ENCODE measurements around the gene WNK2. TPM values are rescaled to one million over a fixed set of nuclear protein-coding genes. Genes with fewer than 3 reads are reported as not detected.

The WNK2 gene
- total and polyA plus RNA-seq, 12 donors = 1.1 to 17.6 (median 8.4) TPM

DNA sequence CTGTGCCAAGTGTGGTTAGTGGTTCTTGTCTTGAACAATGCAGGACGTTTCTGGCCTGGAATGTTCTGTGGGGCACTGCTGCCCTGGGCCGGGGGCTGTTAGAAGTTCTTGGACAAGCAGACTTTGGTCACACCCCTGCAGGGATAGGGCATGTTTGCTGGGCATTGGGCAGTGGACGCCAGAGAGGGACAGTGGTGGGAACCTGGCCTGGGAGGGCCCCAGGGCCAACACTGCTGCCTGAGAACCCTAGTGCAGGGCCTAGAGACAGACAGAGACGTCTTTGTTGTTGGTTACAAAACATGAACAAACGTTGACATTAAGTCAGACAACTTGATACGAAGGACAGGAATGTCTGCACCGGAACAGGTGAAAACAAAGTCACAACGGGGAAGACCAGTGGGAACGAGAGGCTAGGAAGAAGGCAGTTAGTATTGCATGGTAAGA lies 57.0 kb downstream of the WNK2 start:
- H3K4me1 ChIP-seq (replicated peaks in 1 of 2) = no peaks in the 10 kb centered on the region
- H3K9me3 ChIP-seq (replicated peaks in 1 of 3) = no peaks in the 10 kb centered on the region
- H3K4me3 ChIP-seq = no peak overlapping the region
- DNase-seq = no peak
- no peak for TF ChIP-seq POLR2A (IDR thresholded peaks at IDR 0.05)
- TF ChIP-seq, protein P1, sequence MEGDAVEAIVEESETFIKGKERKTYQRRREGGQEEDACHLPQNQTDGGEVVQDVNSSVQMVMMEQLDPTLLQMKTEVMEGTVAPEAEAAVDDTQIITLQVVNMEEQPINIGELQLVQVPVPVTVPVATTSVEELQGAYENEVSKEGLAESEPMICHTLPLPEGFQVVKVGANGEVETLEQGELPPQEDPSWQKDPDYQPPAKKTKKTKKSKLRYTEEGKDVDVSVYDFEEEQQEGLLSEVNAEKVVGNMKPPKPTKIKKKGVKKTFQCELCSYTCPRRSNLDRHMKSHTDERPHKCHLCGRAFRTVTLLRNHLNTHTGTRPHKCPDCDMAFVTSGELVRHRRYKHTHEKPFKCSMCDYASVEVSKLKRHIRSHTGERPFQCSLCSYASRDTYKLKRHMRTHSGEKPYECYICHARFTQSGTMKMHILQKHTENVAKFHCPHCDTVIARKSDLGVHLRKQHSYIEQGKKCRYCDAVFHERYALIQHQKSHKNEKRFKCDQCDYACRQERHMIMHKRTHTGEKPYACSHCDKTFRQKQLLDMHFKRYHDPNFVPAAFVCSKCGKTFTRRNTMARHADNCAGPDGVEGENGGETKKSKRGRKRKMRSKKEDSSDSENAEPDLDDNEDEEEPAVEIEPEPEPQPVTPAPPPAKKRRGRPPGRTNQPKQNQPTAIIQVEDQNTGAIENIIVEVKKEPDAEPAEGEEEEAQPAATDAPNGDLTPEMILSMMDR (IDR thresholded peaks at IDR 0.05) = no peak
- no peaks in the 10 kb centered on the region for H3K36me3 ChIP-seq (replicated peaks in 1 of 2)
- 81 to 92% (median 83%) methylated on average over 9 of the region's 9 CpGs for WGBS, 4 donors
- no peak overlapping the region for H3K27ac ChIP-seq
- intact Hi-C loops (cut with DNase I) = no loop called here
- no peaks in the 10 kb centered on the region for H3K27me3 ChIP-seq

DNA sequence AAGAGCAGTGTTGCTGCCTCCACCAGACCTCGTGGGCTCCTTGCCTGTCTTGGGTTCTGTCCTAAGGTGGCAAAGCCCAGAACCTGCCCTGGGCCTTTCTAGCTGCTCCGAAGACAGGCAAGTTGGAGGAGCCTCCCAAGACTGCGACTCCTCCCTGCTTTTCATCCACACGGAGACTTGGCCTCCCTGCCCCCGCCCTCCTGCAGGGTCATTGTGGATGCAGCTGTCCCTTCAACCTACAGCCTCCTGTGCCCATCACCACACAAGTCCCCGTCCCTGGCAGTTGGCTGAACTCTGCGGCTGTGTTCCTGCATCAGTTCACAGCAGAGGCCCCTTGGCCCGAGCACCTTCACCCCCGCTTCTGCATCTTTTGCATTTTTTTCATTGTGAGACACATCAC lies 59.2 kb downstream of the WNK2 start:
- H3K27ac ChIP-seq = no peak overlapping the region
- H3K4me3 ChIP-seq = no peak overlapping the region
- no peaks in the 10 kb centered on the region for H3K27me3 ChIP-seq
- no peak for DNase-seq
- TF ChIP-seq, protein P1 (IDR thresholded peaks at IDR 0.05) = no peak
- no peak for TF ChIP-seq POLR2A (IDR thresholded peaks at IDR 0.05)
- H3K4me1 ChIP-seq (replicated peaks in 1 of 2) = no peaks in the 10 kb centered on the region
- WGBS, 4 donors = 91 to 92% (median 91%) methylated on average over 9 of the region's 9 CpGs
- intact Hi-C loops (cut with DNase I) = no loop called here
- H3K36me3 ChIP-seq (replicated peaks in 1 of 2) = no peaks in the 10 kb centered on the region
- H3K9me3 ChIP-seq (replicated peaks in 1 of 3) = no peaks in the 10 kb centered on the region

DNA sequence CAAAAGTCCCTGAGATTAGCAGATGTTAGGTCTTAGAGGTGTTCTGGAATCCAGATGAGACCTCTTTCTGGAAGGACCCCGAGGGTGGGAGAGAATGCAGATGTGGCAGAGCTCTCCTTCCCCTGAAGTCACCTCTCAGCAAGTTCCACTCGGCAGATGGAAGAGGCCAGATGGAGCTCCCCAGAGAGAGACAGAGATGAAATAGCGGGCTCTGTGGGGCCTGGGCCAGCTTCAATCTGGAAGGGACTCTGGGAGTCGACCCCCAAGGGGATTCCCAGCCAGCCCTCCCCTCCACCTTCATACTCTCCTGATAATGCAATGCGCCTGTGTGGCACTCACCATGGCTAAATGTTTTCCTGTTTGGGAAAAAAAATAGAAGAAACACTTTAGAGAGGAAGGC lies 60.2 kb downstream of the WNK2 start:
- Histone ChIP-seq H3K27me3 (no peaks in the 10 kb centered on the region), H3K27ac (no peak overlapping the region), H3K36me3 (replicated peaks in 1 of 2) (no peaks in the 10 kb centered on the region), H3K9me3 (replicated peaks in 1 of 3) (no peaks in the 10 kb centered on the region), H3K4me1 (replicated peaks in 1 of 2) (no peaks in the 10 kb centered on the region), H3K4me3 (no peak overlapping the region)
- intact Hi-C loops (cut with DNase I) = no loop called here
- no peak for TF ChIP-seq POLR2A (IDR thresholded peaks at IDR 0.05)
- TF ChIP-seq, protein P1 (IDR thresholded peaks at IDR 0.05) = no peak
- 85 to 92% (median 89%) methylated on average over 5 of the region's 5 CpGs for WGBS, 4 donors
- DNase-seq = no peak

DNA sequence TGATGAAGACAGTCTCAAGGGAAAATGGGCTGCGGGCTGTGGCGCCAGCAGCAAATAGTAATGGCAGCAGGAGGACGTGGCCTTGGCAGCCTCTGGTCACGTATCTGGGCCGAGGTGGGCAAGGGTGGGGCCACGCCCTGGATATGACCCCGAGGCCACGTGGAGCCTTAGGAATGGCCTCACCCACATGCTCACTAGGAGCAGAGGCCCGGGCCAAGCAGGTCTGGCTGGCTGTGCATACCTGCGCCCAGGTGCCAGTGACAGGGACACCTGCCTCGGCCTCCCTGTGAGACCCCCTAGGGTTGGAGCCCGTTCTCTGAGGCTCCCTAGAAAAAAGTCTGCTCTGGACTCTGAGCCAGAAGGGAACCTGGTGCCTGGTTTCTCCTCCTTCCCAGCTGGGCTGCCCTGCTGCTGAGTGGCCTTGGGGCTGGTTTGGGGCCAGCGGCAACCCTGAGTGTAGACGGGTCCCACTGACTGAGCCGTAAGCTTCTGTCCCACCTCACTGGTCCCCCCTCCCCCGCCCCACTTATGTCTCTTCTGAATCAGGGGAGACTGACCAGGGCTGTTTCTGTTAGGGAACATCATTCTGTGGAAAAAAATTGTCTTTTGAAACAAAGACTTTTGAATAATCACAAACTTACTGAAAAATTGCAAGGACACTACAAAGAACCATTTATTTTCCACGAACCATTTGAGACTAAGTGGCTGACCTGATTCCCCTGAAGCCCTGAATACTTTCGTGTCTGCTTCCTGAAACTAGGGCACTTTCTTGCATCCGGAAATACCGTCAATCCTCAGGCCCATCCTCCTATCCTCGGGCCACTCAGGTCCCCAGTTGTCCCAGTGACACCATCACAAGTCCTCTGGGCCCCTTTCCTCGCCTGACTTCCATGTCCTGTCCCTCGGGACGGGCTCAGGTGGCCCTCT lies 60.8 kb downstream of the WNK2 start:
- no peaks in the 10 kb centered on the region for H3K4me1 ChIP-seq (replicated peaks in 1 of 2)
- no peak overlapping the region for H3K4me3 ChIP-seq
- no peaks in the 10 kb centered on the region for H3K9me3 ChIP-seq (replicated peaks in 1 of 3)
- intact Hi-C loops (cut with DNase I) = no loop called here
- 63 to 79% (median 74%) methylated on average over 18 to 24 of the region's 24 CpGs for WGBS, 4 donors
- no peaks in the 10 kb centered on the region for H3K36me3 ChIP-seq (replicated peaks in 1 of 2)
- no peaks in the 10 kb centered on the region for H3K27me3 ChIP-seq
- TF ChIP-seq, protein P1 (IDR thresholded peaks at IDR 0.05) = no peak
- no peak for TF ChIP-seq POLR2A (IDR thresholded peaks at IDR 0.05)
- no peak overlapping the region for H3K27ac ChIP-seq
- peak in 1 of 7 donors; percentile 7 for DNase-seq

Data from adrenal gland (tissue), 12 donors.